Stimulated activated naive CD8-positive, alpha-beta T cell treated with anti-CD3 and anti-CD28 coated beads, Interleukin-15, Interleukin-2, amounts not matched to agents 100 U/mL and 50 U/mL, for 24 hours (primary cell): ENCODE results near the gene ETV6.

Experiments used
- ATAC-seq: fragments of 150-1000 bp; cut with Tn5 transposase; one replicate; pipeline ENCODE4 v1.10.0; 2021
- DNase-seq: peaks from one replicate; pipeline ENCODE4 v3.0.0; 2021

The ETV6 gene

DNA sequence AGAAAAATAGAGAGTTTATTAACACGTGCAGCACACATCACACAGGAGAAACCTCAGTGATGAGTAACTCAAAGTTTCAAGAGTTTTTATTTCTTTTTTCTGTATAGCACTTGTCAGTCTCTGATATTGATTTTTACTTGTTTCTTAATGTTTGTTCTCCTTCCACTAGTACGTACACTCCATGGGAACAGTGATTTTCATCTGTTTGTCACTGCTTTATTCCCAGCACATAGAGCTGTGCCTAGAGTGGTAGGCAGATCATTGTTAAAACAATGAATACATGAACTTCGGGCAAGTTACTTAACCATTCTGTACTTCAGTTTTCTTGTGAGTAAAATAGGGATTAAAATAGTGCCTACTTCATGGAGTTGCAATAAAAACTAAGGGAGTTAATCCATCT, 46.6 kb downstream of the ETV6 start:
- ATAC-seq: no peak
- DNase-seq: no peak

DNA sequence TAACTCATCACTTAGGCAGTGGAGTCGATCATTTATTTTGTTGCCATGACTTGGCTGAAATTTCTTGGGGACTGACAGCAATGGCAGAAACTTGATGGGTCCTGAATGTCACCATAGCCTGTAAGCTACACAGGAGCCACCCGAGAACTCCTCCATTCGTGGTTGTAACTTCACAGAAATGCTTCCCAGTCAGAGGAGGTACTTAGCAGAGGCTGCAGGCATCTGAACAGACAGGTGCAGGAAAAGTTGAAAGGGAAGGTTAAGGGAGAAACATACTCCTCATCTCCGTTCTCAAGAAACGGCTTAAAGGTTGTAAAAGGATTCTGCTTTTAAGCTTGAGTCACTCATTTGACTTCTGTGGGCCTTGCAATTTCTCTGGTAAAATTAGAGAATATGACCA, 47.7 kb downstream of the ETV6 start:
- ATAC-seq (no peak), DNase-seq (no peak)

DNA sequence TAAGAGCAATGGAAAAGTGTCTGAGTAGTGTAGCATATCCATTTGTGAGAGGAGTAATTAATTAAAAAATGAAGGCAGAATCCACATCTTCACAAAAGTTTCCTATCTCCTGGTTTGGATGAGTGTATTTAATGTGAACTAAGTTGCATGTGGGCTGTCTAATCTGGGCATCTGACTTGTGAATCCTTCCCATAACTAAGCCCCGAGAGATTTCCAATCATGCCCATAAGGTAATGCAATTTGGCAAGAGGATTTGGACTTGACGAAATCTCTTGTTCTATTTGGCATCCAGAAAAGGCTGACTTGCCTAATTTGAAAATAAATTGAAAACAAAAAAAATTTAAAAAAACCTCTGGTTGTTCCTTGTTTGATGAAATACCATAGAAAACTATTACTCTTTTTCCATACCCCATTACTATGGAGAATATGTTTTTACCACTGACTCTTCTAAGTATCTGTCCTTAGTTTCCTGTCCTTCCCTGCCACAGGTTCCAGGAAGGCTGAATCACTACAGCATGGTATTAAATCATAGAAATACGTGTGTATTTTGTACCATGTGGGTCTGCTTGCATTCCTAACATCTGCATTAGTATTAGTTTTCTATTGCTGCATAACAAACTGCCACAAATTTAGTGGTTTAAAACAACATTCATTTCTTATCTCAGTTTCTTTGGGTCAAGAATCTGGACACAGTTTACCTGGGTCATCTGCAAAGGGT, 48.4 kb downstream of the ETV6 start:
- ATAC-seq (no peak), DNase-seq (no peak)

DNA sequence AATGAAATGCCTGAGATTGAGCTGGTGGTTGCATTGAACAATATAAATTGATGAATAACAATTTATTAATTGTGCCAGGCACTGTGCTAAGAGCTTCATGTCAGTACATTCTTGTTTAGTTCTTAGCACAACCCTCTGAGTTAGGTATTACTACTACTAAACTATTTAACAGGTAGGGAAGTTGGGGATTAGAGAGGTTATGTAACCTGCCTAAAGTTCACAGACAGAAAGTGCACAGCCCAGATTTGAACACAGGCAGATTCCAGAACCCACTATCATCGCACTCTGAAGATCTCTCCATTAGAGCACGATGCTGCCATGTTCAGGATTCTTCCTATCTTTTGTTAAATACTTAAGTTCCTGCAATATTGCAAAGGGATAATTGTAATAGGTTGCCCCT, 49.3 kb downstream of the ETV6 start:
- no peak for DNase-seq
- ATAC-seq: no peak

DNA sequence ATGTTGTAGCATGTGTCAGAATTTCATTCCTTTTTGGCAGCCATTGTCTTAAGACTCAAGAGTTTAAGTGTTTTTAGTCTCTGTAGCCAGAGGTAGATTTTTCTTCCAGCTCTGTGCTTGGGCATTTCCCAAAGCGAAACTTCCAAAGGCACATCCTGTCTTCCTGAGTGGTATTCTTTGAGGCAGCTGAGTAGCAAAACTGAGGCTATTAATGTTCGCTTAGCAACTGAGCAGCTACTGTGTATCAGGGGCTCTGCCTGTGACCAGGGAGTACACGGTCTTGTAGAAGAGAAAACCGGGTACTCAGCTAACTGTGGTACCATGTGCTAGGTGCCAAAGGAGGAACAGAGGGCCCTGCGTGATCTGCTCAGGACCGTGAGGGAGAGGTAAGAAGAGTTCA, 52.0 kb downstream of the ETV6 start:
- no peak for DNase-seq
- ATAC-seq: no peak

DNA sequence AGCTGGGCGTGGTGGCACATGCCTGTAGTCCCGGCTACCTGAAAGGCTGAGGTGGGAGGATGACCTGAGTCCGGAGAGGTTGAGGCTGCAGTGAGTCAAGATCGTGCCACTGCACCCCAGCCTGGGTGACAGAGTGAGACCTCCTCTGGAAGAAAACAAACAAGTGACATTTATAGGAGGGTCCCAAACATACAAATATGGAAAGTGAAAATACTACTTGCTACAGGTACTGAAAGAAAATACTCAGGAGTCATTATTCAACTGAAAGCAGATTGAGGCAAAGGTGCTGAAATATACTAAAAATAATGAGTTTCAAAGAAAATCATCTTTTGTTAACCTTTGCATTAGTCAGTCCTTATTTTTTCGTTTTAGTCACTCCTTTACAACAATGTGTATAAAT, 53.5 kb downstream of the ETV6 start:
- DNase-seq (peak; percentile 10), ATAC-seq (peak; percentile 85)

DNA sequence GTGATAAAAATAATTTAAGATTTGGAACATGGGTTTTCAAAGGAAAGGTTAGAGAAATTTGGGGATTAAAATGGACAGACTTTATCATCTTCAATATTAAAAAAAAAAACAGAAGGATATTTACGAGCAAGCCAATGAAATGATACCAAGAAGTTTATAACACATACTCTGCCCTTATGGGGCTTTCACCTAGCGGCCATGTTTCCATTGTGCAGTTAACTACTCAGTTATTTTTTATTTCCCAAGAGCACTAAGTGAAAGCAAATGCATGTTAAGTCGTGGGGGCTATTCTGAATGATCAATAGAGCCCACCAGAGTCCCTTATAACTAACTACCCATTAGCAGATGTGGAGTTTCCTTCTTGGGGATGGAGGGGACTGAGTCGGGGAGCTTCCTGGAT, 53.9 kb downstream of the ETV6 start:
- DNase-seq (no peak), ATAC-seq (peak; percentile 38)

DNA sequence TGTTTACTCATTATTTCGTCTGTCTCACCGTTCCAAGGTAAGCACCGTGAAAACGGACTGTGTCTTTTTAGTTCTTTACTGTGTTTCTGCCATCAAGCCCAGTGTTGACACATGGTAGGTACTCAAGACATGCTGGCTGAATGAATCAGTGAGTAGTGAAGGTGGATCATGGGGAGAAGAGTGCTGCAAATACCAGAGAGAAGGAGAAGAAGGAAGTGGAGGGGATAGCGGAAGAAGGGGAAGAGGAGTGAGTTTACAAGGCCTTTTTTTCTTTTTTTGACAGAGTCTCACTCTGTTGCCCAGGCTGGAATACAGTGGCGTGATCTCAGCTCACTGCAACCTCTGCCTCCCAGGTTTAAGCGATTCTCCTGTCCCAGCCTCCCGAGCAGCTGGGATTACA, 54.6 kb downstream of the ETV6 start:
- no peak for ATAC-seq
- DNase-seq: no peak

DNA sequence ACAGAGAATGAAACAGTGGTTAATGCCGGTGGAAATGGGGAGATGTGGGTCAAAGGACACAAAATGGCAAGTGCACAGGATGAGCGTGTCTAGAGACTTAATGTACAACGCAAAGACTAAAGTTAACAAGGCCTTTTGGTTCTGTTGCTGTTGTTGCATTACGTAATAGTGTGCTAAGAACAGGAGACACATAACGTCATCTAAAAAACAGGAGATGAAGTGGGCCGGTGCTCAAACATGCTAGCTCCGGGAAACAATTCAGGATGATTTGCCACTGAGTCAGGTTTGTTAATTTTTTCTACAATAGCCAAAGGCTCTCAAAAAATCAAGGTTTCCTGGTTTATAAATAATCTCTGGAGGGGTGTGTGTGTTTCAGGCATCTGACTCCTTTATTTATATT, 55.5 kb downstream of the ETV6 start:
- ATAC-seq (no peak), DNase-seq (no peak)

DNA sequence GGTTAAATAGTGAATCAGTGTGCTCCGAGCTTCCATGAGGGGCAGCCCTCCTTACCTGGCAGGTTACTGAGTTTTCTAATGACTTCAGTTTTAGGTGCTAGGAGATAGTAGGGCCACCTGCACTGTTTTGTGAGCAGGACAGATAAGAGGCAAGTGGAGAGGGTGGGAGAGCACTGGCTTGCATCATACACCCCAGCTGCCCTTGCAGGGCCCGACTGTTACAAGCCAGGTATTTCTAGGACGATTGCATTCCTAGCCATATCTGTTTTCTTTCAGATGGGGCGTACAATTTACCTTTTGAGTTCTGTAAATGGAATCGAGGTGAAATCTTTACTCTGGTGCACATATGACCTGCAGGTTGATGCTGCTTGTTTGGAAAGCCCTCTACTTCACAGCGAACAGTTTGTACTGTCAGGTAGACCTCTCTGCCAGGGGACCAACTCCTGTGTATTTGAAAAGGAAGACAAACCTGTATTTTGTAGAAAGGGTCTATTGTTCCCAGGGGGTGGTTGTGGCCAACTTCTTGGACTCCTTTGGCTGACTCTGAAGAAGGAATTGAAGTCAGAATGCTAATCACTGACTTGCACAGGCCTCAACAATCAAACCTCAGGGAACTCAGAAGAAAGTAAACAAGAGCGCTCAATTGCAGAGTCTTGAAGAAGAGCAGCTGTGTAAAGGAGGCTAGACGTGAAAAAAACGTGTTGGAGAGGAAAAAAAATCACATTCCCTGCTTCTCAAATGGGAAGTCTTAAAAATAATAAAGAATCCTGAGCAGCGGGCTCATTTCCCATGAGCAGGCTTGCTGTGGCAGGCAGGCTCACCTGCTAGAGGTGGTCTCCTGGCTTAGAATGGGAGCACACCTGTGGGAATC, 57.3 kb downstream of the ETV6 start:
- ATAC-seq (no peak), DNase-seq (no peak)

DNA sequence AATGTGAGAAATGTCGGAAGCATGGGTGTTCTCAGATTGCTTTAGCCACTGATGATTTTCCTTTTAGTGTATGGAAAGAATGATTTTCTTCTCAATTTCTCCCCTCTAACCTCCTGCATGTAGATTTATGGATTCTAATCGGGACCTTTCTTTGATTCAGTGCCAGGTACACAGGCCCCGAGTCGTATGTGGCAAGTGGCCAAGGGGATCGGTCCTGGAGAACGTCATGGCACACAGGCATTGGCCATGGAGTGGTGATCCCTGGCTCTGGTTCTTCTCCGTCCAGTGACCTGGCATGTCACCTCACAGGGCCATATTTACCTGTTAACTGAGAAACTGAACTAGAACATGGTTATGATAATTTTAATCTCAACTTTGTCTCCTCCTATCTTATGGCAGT, 58.1 kb downstream of the ETV6 start:
- DNase-seq (no peak), ATAC-seq (no peak)

DNA sequence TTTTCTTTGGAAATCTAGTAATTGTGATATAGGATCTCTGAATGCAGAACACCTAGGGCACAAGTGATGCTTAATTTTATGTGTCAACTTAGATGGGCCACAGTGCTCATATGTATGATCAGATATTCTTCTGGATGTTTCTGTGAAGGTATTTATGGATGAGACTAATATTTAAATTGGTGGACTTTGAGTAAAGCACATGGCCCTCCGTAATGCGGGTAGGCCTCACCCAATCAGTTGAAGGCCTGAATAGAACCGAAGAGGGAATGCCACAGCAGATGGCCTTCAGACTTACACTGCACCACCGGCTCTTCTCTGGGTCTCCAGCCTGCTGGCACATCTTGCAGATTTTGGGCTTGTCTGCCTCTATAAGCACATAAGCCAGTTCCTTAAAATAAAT, 60.0 kb downstream of the ETV6 start:
- ATAC-seq: no peak
- no peak for DNase-seq

DNA sequence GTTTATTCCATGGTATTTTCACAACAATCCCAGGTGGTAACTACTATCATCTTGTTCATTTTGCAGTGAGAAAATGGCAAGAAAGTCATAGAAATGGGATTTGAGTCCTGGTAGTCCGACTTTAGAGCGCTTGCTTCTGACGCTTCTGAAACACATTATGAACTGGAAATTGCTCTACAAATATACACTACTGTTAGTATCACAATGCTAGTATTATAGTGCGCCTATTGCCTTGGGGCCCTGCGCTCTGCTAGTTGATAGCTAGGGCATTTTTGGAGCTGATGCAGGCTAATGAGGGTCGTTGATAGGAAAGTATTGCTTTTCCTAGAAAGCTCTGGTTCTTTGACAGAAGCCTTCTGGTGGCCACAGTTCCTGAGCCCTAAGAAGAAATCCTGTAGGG, 61.0 kb downstream of the ETV6 start:
- DNase-seq (no peak), ATAC-seq (no peak)

DNA sequence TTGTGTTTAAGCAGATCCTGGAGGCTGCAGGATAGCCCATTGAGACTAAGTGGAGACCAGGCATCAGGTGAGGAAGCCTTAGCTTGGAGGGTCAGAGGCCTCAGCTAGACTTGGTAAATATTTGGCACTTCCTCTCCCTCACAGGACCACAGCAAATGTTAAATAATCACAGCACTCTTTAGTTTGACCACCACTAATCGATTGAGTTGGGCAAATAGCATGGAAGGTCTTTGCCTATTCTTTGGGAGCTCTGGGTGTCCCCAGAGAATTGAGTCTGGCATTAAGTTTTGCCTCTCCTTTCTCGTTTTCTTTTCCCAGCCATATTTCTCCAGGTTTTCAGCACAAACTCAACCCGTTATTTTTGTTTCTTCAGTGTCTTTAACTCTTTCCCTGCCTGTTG, 61.4 kb downstream of the ETV6 start:
- no peak for DNase-seq
- no peak for ATAC-seq

DNA sequence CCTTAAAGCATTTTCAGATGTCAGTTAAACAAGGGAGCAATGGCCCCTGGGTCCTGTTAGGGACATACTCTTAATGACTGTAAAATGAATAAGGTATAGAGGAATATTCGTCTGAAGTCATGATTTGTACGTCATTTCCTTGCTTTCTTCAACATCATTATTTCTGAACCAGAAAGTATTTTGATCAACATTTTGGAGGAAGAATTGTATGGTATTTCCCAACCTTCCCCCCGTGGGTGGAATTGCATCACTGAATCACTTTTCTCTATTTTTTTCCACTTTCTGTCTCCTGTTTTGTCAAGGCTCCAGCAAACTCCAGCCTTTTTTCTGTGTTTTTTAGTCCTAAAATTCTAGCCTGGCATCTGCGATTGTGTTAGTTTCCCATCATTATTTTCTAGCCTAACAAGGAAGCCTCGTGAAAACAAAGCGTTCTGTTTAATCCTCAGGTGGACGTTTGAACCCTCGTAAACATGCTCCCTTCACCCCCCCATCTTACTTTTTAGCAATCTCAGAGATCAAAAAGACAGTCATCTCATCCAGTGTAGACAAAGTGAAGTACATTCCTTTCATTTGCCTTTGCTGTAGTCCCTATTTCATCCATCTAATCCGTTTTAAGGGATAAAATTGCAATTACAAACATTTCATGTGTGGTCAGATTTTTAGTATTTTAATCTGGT, 62.3 kb downstream of the ETV6 start:
- ATAC-seq (no peak), DNase-seq (no peak)

DNA sequence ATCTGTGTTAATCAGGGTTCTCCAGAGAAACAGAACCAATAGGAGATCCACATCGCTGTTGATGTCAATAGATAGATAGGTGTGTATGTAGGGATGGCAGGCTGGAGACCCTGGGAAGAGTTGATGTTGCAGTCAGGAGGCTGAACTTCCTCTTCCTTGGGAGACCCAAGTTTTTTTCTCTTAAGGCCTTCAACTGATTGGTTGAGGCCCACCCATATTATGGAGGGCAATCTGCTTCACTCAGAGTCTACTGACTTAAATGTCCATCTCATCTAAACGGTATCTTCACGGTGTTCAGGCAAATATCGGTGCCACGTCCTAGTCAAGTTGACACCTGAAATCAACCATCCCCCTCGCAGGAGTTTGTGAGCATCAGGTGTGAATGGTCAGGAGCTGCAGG, 63.0 kb downstream of the ETV6 start:
- DNase-seq (no peak), ATAC-seq (no peak)

DNA sequence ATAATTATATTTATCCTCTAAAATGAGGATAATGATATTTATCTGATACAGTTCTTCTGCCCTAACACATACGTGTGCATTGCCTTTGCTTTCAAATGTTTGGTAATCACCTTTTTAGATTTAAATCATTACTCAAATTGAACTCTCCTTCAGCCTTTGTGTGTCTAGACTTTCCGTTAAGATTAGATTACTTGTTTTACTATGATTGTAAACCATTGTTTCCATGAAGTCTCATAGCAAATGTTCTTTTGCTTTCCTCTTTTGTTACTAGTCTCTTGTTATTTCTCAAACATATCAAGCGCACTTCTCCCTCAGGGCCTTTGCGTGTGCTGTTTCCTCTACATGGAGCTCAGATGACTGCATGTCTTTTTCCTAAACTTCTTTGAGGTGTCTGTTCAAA, 63.7 kb downstream of the ETV6 start:
- DNase-seq (no peak), ATAC-seq (peak; percentile 51)

DNA sequence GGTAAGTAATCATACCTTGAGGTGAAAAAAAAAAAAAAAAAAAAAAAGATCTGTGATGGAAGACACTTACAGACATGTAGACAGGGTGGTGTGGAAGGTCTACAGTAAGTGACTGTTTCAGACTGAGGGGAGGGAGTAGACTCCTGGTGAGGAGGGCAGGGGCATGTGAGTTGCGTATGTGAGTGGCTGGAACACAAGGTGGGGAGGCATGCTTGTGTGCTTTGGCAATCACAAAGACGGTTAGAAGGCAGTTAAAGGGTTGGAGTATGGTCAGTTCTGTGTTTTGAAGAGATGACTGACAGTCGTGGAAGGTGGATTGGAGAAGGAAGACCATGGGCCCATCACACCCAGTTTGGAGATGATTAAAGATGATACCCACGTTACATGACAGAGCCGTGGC, 65.2 kb downstream of the ETV6 start:
- ATAC-seq (no peak), DNase-seq (no peak)

DNA sequence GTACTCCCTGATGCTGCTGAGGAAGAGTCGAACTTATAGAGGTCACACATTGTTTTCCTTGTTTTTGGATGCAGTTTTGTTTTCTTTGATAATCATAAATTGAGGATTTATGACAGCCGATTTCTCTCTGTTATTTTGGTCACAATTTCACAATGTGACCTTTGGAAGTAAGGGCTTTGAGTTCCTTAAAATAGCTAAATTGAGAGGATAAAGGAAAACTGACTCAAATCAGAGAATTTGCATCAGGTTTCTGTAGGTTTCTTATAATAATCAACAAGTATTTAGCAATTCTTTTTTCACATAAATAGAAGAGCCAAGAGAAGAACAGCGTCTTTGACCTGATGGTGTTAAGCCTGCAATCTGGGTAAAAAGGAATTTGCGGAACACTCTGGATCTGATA, 66.1 kb downstream of the ETV6 start:
- DNase-seq (no peak), ATAC-seq (no peak)

DNA sequence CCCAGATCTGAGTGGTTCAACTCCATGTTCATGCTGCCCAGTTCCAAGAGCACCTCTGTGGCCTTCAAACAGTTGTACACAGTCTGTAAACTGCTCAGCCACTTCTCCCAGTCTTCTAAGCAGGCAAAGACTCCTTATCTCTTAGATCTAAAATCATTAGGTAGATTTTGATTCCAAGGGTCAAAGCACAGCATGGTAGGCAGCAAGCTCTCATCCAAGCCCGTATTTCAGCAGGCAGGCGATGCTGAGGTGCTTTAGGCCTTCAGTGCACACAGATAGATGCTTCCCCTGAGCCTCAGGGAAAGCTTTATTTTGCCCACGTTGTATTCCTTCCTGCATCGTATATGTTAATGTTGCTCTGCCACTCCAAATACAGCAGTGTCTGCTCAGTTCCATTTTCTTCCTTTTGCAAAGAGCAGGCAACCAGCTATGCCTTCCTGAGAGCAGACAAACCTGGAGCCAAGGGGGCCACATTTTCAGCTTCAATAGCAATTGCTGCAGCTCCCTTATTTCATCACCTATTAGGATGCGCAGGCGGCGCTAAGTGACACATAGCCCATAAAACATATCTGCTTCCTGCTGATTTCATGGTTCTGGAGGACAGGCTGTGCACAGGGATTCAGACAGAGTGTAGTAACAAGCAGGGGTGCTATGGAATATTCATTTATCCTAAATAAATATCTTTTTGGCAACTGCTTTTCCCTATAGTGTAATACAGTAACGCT, 67.5 kb downstream of the ETV6 start:
- DNase-seq (no peak), ATAC-seq (no peak)

DNA sequence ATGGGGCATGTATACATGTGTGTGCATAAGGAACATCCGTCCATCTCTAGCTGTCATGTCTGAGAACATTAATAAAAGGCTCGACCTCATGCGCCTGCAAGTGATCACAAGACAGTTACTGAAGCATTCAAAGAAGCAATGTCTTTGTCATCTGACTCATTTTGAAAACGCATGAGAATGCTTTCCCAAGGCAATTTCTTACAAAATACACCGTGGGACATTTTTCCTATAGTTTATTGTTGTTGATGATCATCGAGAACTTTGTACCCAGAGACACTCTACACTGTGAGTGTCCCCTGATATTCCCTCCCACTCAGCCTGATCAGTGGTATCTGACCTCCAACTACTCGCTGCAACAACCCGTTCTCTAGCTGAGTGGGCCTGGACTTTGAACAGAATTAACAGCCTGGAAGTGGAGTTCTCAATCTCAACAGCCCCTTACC, 68.1 kb downstream of the ETV6 start:
- ATAC-seq (no peak), DNase-seq (no peak)

DNA sequence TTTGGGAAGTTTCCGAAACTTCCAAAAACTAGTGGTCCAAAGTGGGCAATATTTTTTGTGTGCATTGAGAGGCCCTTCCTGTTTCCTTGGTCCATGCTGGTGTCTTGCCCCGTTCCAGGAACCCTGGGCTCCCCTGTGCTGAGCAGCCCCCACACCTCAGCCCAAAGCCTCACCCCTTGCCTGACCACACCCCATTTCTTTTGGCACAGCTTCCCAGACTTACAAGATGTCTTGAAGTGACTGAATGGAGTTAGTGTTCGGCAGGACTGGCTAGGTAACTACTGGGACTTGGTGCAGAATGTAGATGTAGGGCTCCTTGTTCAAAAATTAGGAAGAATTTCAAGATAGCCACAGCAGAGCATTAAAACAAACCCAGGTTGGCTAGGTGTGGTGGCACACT, 68.6 kb downstream of the ETV6 start:
- no peak for ATAC-seq
- no peak for DNase-seq
